Mucosa of descending colon (tissue), 3 donors: ENCODE results near the gene IL2RA. TPM values are rescaled to one million over a fixed set of nuclear protein-coding genes. Genes with fewer than 3 reads are reported as not detected.
"Not testable (repeated sequence)": the region's sequence is repeated elsewhere in the genome, so short reads cannot be mapped to it uniquely, and the experiment has no call there.

ENCODE experiments used
- ATAC-seq: fragments of 200-7000 bp; cut with Tn5 transposase; one replicate; pipeline ENCODE4 v1.9.1; 2020; ENCODE audit warnings: mild to moderate bottlenecking, moderate library complexity
- DNase-seq, 3 donors: peaks; one replicate each; pipeline ENCODE4 v3.0.0-alpha.2; 2020
- H3K36me3 ChIP-seq: fragments of 200-600 bp; one replicate; pipeline ENCODE4 v1.8.0; 2021; ENCODE audit warnings: low read depth, mild to moderate bottlenecking
- H3K4me1 ChIP-seq: fragments of 200-600 bp; one replicate; pipeline ENCODE4 v1.8.0; 2021; ENCODE audit warnings: low read depth, mild to moderate bottlenecking
- H3K4me3 ChIP-seq: fragments of 200-600 bp; one replicate; pipeline ENCODE4 v1.8.0; 2021; ENCODE audit warnings: mild to moderate bottlenecking
- H3K9me3 ChIP-seq: fragments of 200-600 bp; one replicate; pipeline ENCODE4 v1.8.0; 2021; ENCODE audit warnings: mild to moderate bottlenecking
- intact Hi-C, 2 donors: fragments of 100-400 bp; cut with DNase I in 1 of 2; cut with micrococcal nuclease in 1 of 2; formaldehyde crosslinking; loops; one replicate each; pipeline versions ENCODE4 v1.11.0 to v1.11.1; 2022; cut with DNase I, micrococcal nuclease
- long read RNA-seq, 2 donors: library from polyadenylated mRNA; unstranded; transcript quantifications; one replicate each; pipeline ENCODE4 v2.0.0, GENCODE V29; 2019 to 2021
- total RNA-seq, 3 donors: library from RNA; stranded (reverse); fragmentation: NEBNext Ultra II Directional in 2 of 3; extraction: Animal tissue kit (Norgen Biotek cat#: 25700) in 2 of 3; gene quantifications; one replicate each; pipeline versions ENCODE4 v1.2.1 to v1.2.4, GENCODE V29; 2021 to 2023
- TF ChIP-seq, protein P1 (sequence below): fragments of 200-600 bp; IDR thresholded peaks from one replicate; pipeline ENCODE4 v1.8.0; 2022; ENCODE audit warnings: antibody characterized with exemption, mild to moderate bottlenecking
- donor health status: DM: no; HTN: no; CAD: no; lungs with moderate emphysema.
- donor health status: DM: no; HTN: no; CAD: no.
- donor health status: DM: no; HTN: yes; CAD: no.

IL2RA gene
- 1 to 10 TPM; 1.2 to 3.7 (median 2.1) TPM for total RNA-seq
- long read RNA-seq, donor 1, partial matches to known transcripts: 1 of 2 reads
- long read RNA-seq, donor 1, other reads (novel, unspliced or antisense): 0 of 2 reads
- long read RNA-seq, donor 2, partial matches to known transcripts: 1 of 1 reads
- long read RNA-seq, donor 2, other reads (novel, unspliced or antisense): 0 of 1 reads

DNA sequence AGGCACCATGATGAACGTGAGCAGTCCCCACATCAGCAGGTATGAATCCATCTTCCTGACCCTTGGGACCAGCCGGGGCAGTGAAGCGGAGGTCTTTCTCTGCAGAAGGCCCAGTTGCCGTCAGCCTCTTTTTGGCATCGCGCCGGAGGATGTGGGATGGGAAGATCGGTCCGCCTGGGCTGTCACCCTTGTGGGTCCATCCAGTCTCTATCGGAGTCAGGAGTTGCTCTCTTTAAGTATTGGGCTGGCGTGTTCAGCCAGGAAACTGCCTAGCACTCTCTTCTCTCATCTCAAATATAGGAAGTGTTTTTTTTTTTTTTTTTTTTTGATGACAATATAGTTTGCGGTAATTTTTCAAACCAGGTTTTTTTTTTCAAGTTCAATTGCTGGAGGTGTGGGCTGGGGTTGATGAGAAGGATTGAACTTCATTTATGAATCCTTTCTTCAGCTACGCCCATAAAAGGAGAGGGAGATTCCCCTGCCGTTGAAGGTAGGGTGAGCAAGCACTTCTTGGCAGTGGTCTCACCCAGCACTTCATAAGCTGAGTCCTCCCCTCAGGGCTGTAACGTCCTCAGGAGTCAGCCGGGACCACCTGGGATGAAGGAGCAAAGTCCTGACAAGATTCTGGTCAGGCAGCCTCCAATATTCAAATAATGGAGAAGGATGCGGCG is at the start of gene IL2RA:
Gene IL2RA (minus strand): TSS at position 267 of the 671 bp plus-strand sequence. CDS start 216 bp downstream, at position 51.
- Histone ChIP-seq H3K4me1 (no peaks in the 10 kb centered on the region), H3K36me3 (no peaks in the 10 kb centered on the region), H3K4me3 (no peak within 1 kb of the TSS), H3K9me3 (no peaks in the 10 kb centered on the region)
- peak; percentile 59 for ATAC-seq
- TF ChIP-seq, protein P1, sequence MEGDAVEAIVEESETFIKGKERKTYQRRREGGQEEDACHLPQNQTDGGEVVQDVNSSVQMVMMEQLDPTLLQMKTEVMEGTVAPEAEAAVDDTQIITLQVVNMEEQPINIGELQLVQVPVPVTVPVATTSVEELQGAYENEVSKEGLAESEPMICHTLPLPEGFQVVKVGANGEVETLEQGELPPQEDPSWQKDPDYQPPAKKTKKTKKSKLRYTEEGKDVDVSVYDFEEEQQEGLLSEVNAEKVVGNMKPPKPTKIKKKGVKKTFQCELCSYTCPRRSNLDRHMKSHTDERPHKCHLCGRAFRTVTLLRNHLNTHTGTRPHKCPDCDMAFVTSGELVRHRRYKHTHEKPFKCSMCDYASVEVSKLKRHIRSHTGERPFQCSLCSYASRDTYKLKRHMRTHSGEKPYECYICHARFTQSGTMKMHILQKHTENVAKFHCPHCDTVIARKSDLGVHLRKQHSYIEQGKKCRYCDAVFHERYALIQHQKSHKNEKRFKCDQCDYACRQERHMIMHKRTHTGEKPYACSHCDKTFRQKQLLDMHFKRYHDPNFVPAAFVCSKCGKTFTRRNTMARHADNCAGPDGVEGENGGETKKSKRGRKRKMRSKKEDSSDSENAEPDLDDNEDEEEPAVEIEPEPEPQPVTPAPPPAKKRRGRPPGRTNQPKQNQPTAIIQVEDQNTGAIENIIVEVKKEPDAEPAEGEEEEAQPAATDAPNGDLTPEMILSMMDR: no peak
- intact Hi-C loops: no loop called here
- DNase-seq: peak; percentile 32 to 57 (median 35)

DNA sequence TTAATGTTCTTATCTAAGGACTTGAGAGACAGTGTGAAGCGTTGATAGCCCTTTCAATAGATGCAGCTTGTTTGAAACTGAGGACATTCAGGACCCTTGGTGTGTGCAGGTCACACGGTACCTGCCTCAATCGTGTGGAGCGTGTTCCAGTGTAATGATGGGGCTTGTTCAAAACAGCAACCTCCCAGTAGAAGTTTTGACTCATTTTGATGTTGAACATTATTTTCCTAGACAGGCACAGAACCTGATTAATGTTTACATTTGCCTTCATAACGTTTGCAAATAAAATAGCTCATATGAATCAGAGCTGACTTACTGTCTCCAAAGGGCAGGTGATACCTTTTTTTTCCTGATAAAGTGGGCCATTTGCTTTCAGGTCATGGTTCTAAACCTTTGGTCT is 48.0 kb upstream of the IL2RA start:
- no peak overlapping the region for H3K4me3 ChIP-seq
- H3K36me3 ChIP-seq: peaks cover 17% of the 10 kb centered on the region
- ATAC-seq (no peak), DNase-seq (no peak)
- H3K4me1 ChIP-seq: no peaks in the 10 kb centered on the region
- H3K9me3 ChIP-seq: no peaks in the 10 kb centered on the region
- intact Hi-C loops: no loop called here
- TF ChIP-seq, protein P1: no peak

DNA sequence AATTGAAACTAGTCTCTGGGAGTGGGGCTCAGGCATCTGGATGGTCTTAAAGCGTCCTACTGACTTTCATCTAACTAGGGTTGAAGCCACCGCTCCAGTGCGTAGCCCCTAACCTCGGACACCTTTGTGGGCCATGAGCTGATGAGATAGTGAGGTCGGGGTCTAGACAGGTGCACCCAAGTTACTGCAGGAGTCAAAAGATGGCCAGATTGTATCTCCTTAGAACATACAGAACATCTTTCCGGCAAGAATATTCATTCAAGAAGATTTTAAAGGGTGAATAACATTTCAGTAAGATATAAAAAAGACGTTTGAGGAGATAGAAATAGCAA is 47.2 kb upstream of the IL2RA start:
- no peaks in the 10 kb centered on the region for H3K4me1 ChIP-seq
- ATAC-seq (no peak), DNase-seq (no peak)
- peaks cover 17% of the 10 kb centered on the region for H3K36me3 ChIP-seq
- TF ChIP-seq, protein P1: no peak
- H3K9me3 ChIP-seq: no peaks in the 10 kb centered on the region
- H3K4me3 ChIP-seq: no peak overlapping the region
- intact Hi-C loops: loop anchor here (5.0 to 10.0 kb wide), 2 partner anchors 293 to 295 kb away; no protein-coding TSS in a partner anchor

DNA sequence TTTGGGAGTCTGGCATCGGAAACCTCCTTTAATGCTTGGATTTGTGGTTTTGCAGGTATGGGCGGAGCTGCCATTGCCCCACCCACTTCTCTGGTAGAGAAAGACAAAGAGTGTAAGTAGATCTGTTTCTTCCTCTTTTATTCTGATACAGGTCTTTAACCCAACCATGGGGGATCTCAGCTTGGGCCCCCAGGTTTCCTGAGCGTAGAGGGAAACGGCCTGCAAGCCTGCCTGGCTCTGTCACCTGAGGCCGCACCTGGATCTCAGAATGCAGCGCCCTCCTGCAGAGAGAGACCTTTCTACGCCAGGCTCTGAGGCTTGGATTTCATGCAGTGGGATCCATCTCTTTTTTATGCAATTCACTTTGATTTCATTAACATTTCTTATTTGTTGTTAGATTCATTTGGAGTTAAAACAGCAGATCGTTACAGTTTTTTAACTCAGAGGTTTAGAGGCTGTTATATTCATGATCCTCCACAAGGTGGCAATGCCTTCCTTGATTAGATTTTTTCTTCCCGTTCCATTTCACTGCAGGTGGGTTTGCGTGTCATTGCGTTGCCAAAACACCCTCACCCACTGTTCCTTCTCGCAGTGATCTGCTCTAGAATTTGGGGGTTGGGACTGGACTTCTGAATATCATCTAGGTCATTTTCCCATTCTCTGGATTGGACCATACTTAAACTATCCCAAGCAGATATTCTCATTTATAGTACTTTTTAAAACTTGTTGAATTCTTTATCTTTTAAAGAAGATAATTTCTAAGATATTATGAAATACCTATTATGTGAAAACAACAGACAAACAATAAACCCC is 46.7 kb upstream of the IL2RA start:
- Histone ChIP-seq H3K9me3 (no peaks in the 10 kb centered on the region), H3K36me3 (peaks cover 17% of the 10 kb centered on the region), H3K4me3 (no peak overlapping the region), H3K4me1 (no peaks in the 10 kb centered on the region)
- intact Hi-C loops: loop anchor here (5.0 to 10.0 kb wide), 2 partner anchors 293 to 296 kb away; no protein-coding TSS in a partner anchor
- TF ChIP-seq, protein P1: no peak
- DNase-seq (peak in 1 of 3 donors; percentile 42), ATAC-seq (peak; percentile 74)

DNA sequence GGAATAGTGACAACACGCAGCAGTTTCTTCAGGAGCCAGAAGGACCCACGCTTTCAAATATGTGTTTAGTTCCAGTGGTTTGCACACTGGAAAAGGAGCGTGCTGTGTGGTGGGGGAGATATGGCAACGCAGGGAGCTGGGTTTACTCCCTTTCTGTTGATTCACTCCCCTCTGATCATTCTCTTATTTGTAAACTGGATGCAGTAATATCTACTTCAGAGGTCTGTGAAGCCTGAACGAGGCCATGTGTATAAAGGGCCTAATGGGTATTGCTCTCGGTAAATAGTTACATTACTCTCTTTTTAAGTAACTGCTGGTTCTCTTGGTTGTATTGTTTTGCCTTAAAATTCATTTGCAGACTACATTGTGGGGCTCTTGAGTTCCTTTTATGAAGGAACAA is 45.9 kb upstream of the IL2RA start:
- DNase-seq (no peak), ATAC-seq (no peak)
- TF ChIP-seq, protein P1: no peak
- Histone ChIP-seq H3K4me1 (no peaks in the 10 kb centered on the region), H3K36me3 (peaks cover 17% of the 10 kb centered on the region), H3K4me3 (no peak overlapping the region), H3K9me3 (no peaks in the 10 kb centered on the region)
- intact Hi-C loops: loop anchor here (5.0 to 10.0 kb wide), 2 partner anchors 294 to 297 kb away; no protein-coding TSS in a partner anchor

DNA sequence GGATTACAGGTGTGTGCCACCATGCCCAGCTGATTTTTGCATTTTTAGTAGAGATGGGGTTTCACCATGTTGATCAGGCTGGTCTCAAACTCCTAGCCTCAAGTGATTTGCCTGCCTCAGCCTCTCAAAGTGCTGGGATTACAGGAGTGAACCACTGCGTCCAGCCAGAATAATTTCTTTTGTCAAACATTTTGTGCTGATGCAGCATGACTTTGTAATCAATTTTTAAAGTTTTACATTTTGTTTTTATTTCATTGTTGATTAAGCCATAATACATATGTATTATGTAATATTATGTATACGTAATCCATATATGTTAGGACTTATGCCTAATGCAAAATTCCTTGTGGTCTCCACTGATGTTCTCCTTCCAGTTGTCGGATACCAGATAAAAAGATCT is 45.4 kb upstream of the IL2RA start:
- intact Hi-C loops: loop anchor here (5.0 to 10.0 kb wide), 2 partner anchors 295 to 297 kb away; no protein-coding TSS in a partner anchor
- not testable (repeated sequence) for H3K4me1 ChIP-seq, DNase-seq, H3K4me3 ChIP-seq, H3K9me3 ChIP-seq, ATAC-seq
- peaks cover 12% of the 10 kb centered on the region for H3K36me3 ChIP-seq
